ENCODE measurements around the gene RALGDS. TPM values are rescaled to one million over a fixed set of nuclear protein-coding genes. Genes with fewer than 3 reads are reported as not detected.

Gene RALGDS
- total and polyA plus RNA-seq, 9 of the 15 experiments (the other 6 are each of a cell fraction or from before 2014, with no cell fraction given): 0.75 to 43.3 (median 27.1) TPM

DNA sequence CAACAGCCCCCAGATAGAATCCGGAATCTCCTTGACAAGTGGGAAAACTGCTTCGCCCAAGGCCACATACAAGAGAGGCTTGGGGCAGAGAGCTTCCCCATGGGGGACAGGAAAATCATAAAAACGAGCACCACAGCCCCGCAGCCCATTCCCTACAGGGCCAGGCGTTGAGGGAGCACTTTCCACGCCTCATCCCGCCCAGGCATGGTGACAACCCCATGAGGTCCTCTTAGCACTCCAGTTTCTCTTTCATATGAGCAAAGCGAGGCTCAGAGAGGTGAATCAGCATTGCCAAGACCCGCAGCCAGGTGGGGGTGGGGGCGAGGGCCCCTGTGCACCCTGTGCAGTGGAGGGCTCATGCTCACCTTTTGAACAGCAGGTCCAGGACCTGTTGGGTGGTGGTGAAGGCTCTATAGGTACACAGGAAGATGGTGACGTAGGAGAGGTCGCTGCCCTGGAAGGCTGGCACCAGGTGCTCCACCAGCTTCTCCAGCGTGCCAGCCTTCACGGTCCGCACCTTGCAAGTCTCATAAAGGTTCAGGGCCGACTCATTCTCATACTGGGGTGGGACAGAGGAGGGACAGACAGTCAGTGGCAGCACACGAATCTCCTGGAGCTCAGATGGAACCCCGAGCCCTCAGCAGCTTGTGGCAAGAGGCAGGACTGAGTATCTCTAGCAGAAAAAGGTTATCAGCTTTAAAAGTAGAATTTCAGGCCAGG, 10.9 kb downstream of the RALGDS start (continued):
- TF ChIP-seq, protein P1, sequence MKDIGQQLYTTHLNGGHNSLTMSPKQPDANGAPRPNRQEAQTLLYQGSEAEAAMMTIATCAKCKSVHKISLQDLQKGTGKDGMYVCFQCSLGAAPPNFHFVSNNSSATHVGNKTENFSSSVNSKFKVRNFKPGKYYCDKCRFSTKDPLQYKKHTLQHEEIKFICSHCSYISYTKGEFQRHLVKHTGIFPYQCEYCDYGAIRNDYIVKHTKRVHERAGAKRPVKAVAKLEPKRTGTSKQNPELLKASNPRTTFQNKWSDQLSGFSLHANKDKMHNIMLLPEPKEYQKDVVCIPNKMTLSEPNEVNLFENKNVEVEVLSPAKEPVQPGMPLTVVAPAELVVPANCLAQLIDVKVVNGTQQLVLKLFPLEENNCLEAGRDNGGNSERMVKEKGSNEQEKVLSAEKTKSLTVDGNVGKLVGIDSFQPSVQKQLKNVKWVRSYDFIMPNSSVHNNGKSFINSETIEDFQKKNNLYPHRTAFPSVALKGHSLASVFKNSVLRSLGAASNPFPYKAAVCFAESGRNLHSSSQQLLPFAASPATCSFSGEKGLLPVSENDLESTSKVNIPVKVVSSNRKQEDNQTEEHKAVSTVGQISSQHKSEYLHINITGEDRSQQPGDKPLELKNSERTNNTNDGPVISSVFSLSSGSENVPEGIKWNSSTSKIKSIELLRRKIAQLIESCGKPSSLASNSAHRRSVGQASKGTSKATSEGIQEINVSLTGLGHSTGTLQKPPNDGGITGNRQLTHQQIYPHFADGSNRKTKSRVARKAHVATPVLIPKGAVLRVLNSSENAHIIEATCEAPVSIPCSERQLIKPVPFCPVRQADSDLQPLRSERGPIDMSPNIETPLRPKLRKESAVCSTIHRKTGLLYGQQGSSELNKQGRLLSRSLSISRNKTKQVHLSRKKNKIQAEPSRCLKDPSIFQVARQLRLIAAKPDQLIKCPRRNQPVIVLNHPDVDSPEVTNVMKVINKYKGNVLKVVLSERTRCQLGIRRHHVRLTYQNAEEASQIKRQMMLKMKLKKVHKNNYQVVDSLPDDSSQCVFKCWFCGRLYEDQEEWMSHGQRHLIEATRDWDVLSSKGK (CRISPR knock-in tag; IDR thresholded peaks at IDR 0.05): no peak
- TF ChIP-seq MYC (IDR thresholded peaks at IDR 0.05; ENCODE audit: low read depth, low read length) (no peak), MYC (CRISPR knock-in tag; IDR thresholded peaks at IDR 0.05; ENCODE audit: borderline replicate concordance, low read depth) (no peak), FOXJ3 (CRISPR knock-in tag; IDR thresholded peaks at IDR 0.05) (no peak), STAT5A (IDR thresholded peaks at IDR 0.05; ENCODE audit: borderline replicate concordance, low read length) (no peak), EGR1 (conservative IDR thresholded peaks at IDR 0.05) (no peak), STAT5B (CRISPR knock-in tag; IDR thresholded peaks at IDR 0.05) (no peak)
- TF ChIP-seq, protein P2, sequence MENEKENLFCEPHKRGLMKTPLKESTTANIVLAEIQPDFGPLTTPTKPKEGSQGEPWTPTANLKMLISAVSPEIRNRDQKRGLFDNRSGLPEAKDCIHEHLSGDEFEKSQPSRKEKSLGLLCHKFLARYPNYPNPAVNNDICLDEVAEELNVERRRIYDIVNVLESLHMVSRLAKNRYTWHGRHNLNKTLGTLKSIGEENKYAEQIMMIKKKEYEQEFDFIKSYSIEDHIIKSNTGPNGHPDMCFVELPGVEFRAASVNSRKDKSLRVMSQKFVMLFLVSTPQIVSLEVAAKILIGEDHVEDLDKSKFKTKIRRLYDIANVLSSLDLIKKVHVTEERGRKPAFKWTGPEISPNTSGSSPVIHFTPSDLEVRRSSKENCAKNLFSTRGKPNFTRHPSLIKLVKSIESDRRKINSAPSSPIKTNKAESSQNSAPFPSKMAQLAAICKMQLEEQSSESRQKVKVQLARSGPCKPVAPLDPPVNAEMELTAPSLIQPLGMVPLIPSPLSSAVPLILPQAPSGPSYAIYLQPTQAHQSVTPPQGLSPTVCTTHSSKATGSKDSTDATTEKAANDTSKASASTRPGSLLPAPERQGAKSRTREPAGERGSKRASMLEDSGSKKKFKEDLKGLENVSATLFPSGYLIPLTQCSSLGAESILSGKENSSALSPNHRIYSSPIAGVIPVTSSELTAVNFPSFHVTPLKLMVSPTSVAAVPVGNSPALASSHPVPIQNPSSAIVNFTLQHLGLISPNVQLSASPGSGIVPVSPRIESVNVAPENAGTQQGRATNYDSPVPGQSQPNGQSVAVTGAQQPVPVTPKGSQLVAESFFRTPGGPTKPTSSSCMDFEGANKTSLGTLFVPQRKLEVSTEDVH (IDR thresholded peaks at IDR 0.05; ENCODE audit: low read depth, partially characterized antibody): no peak
- TF ChIP-seq, protein P3, sequence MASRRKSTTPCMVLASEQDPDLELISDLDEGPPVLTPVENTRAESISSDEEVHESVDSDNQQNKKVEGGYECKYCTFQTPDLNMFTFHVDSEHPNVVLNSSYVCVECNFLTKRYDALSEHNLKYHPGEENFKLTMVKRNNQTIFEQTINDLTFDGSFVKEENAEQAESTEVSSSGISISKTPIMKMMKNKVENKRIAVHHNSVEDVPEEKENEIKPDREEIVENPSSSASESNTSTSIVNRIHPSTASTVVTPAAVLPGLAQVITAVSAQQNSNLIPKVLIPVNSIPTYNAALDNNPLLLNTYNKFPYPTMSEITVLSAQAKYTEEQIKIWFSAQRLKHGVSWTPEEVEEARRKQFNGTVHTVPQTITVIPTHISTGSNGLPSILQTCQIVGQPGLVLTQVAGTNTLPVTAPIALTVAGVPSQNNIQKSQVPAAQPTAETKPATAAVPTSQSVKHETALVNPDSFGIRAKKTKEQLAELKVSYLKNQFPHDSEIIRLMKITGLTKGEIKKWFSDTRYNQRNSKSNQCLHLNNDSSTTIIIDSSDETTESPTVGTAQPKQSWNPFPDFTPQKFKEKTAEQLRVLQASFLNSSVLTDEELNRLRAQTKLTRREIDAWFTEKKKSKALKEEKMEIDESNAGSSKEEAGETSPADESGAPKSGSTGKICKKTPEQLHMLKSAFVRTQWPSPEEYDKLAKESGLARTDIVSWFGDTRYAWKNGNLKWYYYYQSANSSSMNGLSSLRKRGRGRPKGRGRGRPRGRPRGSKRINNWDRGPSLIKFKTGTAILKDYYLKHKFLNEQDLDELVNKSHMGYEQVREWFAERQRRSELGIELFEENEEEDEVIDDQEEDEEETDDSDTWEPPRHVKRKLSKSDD (conservative IDR thresholded peaks at IDR 0.05; ENCODE audit: low read length): no peak
- TF ChIP-seq, protein P4, sequence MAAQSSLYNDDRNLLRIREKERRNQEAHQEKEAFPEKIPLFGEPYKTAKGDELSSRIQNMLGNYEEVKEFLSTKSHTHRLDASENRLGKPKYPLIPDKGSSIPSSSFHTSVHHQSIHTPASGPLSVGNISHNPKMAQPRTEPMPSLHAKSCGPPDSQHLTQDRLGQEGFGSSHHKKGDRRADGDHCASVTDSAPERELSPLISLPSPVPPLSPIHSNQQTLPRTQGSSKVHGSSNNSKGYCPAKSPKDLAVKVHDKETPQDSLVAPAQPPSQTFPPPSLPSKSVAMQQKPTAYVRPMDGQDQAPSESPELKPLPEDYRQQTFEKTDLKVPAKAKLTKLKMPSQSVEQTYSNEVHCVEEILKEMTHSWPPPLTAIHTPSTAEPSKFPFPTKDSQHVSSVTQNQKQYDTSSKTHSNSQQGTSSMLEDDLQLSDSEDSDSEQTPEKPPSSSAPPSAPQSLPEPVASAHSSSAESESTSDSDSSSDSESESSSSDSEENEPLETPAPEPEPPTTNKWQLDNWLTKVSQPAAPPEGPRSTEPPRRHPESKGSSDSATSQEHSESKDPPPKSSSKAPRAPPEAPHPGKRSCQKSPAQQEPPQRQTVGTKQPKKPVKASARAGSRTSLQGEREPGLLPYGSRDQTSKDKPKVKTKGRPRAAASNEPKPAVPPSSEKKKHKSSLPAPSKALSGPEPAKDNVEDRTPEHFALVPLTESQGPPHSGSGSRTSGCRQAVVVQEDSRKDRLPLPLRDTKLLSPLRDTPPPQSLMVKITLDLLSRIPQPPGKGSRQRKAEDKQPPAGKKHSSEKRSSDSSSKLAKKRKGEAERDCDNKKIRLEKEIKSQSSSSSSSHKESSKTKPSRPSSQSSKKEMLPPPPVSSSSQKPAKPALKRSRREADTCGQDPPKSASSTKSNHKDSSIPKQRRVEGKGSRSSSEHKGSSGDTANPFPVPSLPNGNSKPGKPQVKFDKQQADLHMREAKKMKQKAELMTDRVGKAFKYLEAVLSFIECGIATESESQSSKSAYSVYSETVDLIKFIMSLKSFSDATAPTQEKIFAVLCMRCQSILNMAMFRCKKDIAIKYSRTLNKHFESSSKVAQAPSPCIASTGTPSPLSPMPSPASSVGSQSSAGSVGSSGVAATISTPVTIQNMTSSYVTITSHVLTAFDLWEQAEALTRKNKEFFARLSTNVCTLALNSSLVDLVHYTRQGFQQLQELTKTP (IDR thresholded peaks at IDR 0.05; ENCODE audit: low read depth in 1 of 2, partially characterized antibody in 2 of 2): no peak
